SIG-M5 treated with dmso at 0.1 percent for 504 hours (cell line): ENCODE data around the gene HEXB.
"Not testable (repeated sequence)": the region's sequence is repeated elsewhere in the genome, so short reads cannot be mapped to it uniquely, and the experiment has no call there.

Experiments used
- DNase-seq: peaks from one replicate; lab custom pipeline; 2025; ENCODE audit not compliant: unreplicated experiment; lab: John Stamatoyannopoulos, UW

The HEXB gene

GRCh38 chr5:74657165-74657564, 27.9 kb upstream of the HEXB start:
- DNase-seq: no peak

DNA sequence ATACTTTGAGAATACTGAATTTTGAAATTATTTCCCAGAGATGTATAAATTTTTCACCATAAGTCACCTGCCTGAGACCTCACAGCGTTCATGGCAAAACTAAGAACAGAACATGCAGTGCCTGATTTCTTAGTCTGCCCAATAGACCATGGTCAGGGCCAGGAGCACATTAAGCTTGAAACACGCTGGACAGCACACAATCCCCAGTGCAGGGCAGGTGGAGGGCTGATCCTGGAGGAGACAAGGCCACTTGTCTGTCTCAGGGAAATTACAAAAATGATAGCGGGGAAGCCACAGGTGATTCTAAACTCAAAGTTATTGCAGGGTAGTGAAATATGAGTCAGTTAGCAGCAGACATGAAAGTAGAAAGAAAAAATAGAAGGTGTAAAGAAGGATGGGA, 25.9 kb upstream of the HEXB start:
- no peak for DNase-seq

GRCh38 chr5:74660140-74660539, 24.9 kb upstream of the HEXB start:
- DNase-seq: no peak

GRCh38 chr5:74660873-74661272, 24.2 kb upstream of the HEXB start:
- DNase-seq: no peak

DNA sequence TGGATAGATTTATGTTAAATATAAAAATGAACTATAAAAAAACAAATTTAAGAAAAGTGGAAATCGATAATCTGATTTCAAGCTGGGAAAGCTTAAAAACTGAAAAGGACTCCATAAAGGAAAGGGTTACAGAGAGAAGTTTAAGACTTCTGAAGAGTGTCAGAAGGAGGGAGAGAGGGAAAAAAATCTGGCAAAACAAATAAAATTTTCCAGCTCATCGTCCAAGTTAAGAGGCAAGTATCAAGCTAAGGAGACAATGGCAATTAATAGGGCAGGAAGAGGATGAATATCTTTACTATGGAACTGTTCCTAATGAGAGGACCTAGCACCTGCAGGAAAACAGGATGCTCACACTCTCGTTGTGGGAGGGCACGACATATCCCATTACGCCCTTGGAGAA, 20.5 kb upstream of the HEXB start:
- DNase-seq: no peak

DNA sequence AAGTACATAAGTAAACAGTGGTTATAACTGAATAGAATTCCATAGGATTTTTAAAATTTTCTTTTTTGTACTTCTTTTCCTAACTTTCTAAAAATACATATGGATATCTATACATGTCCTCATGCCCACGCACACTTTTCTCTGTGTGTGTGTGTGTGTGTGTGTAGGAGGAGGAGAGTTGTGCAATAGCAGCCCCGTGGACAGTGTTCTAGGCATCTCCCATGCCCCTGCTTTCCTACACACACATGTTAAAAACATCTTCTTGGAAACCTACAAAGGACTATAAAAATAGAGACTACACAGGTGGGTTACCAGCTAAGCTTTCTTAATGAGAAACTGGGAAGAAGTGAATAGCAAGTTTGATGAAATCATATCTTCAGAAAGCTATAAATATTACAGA, 19.8 kb upstream of the HEXB start:
- no peak for DNase-seq

- no peak for DNase-seq
These were observed 19.2 kb upstream of the HEXB start for GRCh38 chr5:74665816-74666215.

- no peak for DNase-seq
These were observed 17.6 kb upstream of the HEXB start for GRCh38 chr5:74667396-74667795.

DNA sequence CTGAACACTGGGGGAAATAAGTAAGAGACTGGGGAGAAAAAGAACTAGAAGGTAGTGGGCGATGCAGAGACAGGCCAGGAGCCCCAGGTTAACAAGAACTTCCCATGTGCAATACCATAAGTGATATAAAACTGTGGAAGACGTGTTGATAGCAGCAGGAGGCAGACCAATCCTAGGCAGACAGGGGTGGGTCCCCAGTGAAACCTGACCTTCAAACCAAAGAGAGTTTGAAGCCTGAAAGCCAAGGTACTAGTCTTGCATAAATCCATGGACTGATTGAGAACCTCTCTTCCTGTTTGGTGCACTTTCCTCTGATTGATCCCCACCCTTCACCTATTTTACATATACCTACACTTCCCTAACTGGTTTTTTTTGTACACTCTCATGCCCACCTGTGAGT, 15.2 kb upstream of the HEXB start:
- DNase-seq: no peak

DNA sequence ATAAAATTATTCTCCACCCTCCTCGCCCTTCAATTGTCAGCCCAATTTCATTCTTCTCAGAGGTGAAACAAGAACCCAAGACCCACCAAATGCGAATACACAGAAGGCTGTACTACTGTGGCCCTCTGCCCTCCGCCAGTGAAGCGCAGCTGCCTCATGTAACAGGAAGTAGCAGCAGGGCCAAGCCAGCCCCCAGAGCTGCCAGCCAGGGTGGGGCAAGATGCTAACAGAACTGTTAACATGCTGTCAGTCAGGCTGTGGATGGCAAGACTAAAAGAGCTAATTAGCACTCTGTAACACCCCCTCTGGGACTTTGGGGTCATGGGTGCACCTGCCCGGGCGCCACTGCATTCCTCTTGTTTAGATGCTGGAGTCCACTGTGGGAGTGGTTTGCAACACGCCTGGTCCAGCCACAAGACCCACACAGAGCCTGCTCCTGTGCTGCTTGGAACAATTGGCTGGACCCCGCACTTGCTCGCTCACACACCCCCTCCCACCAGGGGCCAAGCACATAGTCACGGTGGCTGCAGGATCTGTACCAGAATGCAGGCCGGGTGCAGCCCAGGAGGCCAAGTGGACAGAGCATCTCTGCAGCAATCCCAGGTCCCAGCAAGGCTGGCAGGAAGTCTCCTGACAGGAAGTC, 14.5 kb upstream of the HEXB start:
- no peak for DNase-seq

DNA sequence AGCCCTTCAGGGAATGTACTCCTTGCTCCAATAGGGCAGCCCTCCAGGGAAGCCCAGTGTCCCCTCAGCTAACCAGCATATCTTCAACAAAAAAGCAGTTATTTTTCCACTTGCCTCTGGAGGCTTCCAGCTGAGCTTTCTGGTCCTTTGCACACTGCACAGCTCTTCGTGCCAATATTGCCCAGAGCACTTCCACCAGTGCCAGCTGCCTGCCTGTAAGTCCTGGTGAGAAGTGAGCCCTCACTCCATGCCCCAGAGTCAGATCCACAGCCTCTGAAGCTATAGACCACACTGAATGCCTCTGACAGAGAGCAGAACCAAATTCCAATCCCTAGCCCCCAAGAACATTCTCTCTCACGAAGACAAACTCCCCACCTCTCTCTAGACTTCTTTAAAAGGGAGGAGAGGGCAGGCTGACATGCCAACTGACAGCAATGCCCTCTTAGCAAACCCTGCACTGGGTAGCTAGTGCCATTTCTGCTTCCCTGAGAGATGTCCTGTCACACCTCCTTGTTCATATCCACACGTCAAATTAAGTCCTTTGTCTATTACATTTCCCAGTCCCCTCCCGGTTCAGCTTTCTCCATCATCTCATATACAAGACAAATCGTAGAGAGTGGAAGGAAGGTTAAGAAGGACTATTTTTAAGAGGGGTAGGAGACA, 12.7 kb upstream of the HEXB start:
- DNase-seq: no peak

DNA sequence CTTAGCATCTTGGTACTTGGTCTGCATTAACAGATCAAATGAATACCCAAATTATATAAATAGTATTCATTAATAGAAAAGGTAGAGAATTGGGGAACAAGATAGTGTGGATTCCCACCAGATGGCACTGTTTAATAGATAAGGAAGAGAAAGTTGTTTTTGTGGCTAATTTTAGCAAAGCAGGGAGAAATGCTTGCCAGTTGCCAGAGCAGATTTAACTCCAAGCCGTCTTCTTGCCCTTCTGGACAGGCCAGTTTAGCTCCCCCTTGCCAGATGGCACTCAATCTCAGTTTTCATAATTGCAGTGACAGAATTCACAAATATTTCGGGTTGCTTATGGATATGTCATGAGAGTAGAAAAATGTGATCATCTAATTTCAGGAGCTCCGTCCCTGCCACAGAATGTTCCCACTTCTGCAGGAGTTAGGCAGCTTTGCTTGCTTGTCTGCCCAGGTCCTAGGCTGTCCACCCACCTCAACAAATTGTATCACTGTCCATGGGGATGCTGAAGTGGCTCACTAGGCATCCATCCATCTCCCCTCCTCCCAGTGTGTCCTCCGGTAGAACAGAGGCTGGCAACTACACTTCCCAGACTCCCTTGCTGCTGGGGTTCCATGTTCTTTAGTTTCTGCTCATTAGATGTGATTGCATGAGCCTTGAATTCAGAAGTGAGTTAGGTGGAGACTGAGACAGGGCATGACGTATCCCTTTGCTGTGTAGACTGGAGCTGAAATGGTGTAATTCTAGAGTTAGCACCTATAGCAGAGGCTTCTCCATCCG, 11.8 kb upstream of the HEXB start:
- DNase-seq: peak; percentile 73

- DNase-seq: not testable (repeated sequence)
These were observed 8.6 kb upstream of the HEXB start for GRCh38 chr5:74676466-74676865.

- DNase-seq: not testable (repeated sequence)
These were observed 6.9 kb upstream of the HEXB start for GRCh38 chr5:74678123-74678522.

DNA sequence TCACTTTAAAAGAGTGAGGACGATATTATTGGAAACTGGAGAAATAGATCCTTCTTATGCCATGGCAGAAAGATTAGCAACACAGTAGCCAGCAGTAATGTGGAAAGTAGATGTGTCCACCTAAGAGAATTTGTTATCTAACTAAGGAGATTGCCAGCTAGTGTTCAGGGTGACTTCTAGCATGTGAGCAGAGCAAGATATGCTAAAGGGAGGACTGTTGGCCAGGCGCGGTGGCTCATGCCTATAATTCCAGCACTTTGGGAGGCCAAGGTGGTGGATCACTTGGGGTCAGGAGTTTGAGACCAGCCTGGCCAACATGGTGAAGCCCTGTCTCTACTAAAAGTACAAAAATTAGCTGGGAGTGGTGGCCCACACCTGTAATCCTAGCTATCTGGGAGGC, 5.7 kb upstream of the HEXB start:
- DNase-seq: not testable (repeated sequence)

- DNase-seq: peak; percentile 9
These were observed 5.1 kb upstream of the HEXB start for GRCh38 chr5:74679966-74680365.

DNA sequence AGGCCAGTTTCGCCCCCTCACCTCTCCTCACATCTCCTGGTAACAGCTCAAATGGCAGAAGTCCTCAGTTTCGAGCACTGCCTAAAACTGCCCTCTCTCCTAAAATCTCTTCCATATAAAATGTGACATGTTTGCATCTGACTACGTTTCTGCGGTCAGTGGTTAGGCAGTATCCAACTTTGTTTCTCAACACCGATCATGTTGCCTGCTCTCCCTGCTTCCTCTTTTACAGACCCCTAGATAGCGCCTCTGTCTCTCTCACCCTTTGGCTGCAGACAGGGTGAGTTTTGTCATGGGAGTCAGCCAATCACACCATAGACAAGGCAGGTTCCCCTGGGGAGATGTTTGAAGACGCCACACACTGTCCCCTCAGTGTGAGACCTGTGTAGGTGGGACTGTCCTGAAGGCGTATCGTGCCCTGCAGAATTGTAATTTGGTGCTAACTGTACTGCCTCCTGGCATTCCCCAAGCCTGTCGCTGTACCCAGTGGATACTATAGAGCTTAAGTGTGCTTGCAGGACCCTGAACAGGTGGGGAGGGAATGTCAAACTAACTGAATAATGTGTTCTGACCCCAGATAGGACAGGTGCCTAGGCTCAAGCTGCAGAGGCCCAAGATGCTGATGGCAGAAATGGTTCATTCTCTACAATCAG, 1.1 kb downstream of the HEXB start:
- DNase-seq: no peak

GRCh38 chr5:74686962-74687751, 2.1 kb downstream of the HEXB start:
- DNase-seq: no peak

DNA sequence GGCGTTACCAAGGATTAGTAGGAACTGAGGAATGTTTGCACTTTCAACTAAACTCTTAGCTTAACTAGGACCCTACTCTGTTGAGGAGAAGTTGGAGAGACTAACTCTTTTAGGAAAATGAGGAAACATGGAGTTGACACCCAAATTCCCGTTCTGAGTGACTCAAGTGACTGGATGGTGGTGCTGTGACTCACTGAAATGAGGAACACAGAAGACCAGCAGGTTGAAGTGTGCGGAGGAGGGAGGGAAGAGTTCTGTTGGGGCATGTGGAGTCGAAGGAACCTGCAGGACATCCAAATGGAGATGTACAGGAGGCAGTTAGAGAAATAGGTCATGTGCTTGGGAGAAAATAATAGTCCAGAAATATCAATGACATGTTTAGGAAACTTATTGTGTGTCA, 8.2 kb downstream of the HEXB start:
- DNase-seq: no peak

DNA sequence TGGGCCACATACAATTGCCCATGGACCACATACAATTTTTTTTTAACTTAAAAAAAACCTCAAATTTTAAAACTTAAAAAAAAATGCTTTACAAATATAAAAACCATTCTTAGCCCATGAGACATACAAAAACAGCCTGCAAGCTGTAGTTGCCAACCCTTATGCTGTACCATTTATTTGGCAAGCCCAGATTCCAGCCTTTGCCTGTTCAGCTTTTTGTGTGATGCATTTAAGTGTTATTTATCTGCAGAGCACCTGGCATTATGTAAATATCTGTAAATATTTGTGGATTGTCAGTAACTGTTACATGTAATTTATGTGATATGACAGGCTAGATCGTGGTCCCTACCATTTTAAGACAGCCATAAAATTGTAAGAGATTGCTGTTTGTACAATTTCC, 32.6 kb downstream of the HEXB start:
- DNase-seq: no peak

DNA sequence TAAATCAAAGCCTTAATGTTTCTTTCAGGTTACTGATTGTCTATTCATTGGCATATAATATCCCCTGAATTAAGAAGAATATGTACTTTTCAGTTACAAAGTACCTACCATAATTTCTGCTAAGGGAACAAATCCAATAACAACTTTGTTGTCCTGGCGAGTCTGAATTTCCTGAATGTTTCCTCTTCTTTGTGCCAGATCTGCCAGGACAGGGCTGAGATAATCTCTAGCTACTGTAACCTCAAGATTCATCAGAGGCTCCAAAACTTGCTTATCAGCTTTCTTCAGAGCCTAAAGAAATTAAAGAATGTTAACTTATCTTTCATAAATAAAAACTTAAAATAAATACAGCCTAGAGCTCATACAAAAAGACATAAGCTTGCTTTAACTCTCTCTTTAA, 37.2 kb downstream of the HEXB start:
- no peak for DNase-seq
